Heart left ventricle (tissue), 16 donors: ENCODE measurements around the gene SEMA4D. TPM values are rescaled to one million over a fixed set of nuclear protein-coding genes. Genes with fewer than 3 reads are reported as not detected.

Experiments
- ATAC-seq, 4 donors: fragments of 200-7000 bp; cut with Tn5 transposase; one replicate each; pipeline ENCODE4 v1.9.1; 2020 to 2022; ENCODE audit warnings: moderate library complexity in 4 of 4, mild to moderate bottlenecking in 3 of 4, moderate number of reproducible peaks in 1 of 4
- DNase-seq, 5 donors: peaks; one replicate each; pipeline ENCODE4 v3.0.0-alpha.2; 2020
- H3K27ac ChIP-seq, 12 donors: fragments of 200-600 bp; sonication (generic) in 4 of 12; one replicate each; pipeline versions ENCODE4 v1.5.0 to v1.8.0; 2016 to 2022; ENCODE audit warnings: mild to moderate bottlenecking in 2 of 12
- H3K27me3 ChIP-seq, 9 donors: fragments of 200-600 bp; sonication (generic) in 2 of 9; one replicate each; pipeline versions ENCODE4 v1.5.1 to v1.8.0; 2016 to 2022; ENCODE audit warnings: mild to moderate bottlenecking in 3 of 9
- H3K36me3 ChIP-seq, 9 donors: fragments of 200-600 bp; sonication (generic) in 2 of 9; one replicate each; pipeline versions ENCODE4 v1.5.0 to v1.8.0; 2018 to 2022; ENCODE audit warnings: mild to moderate bottlenecking in 2 of 9
- H3K4me1 ChIP-seq, 12 donors: fragments of 200-600 bp; sonication (generic) in 4 of 12; one replicate each; pipeline versions ENCODE4 v1.5.0 to v1.8.0; 2016 to 2022; ENCODE audit warnings: mild to moderate bottlenecking in 3 of 12
- H3K4me3 ChIP-seq, 12 donors: fragments of 200-600 bp; sonication (generic) in 4 of 12; one replicate each; pipeline versions ENCODE4 v1.5.0 to v1.8.0; 2017 to 2022; ENCODE audit warnings: mild to moderate bottlenecking in 9 of 12, moderate library complexity in 4 of 12
- H3K9me3 ChIP-seq, 12 donors: fragments of 200-600 bp; sonication (generic) in 4 of 12; one replicate each; pipeline versions ENCODE4 v1.5.0 to v1.8.0; 2016 to 2022; ENCODE audit warnings: mild to moderate bottlenecking in 1 of 12
- POLR2A ChIP-seq, 2 donors: fragments of 450-650 bp; IDR thresholded peaks; one replicate each; pipeline ENCODE4 v1.6.1; 2017; ENCODE audit warnings: antibody characterized with exemption in 2 of 2, mild to moderate bottlenecking in 2 of 2, moderate library complexity in 2 of 2
- WGBS, 4 donors: extraction: QIAGEN DNeasy Blood & Tissue Kit in 2 of 4; methylation state at CpG; one replicate each; pipeline versions ENCODE4 v1.1.5 to v1.1.7; 2013 to 2018; 5-methylcytosine and 5-hydroxymethylcytosine counted together
- intact Hi-C, 10 donors: fragments of 100-400 bp; cut with DNase I; formaldehyde crosslinking; loops; one replicate each; pipeline versions ENCODE4 v1.11.1 to v1.14.2; 2022
- polyA plus RNA-seq, 2 donors: library from polyadenylated mRNA; stranded (reverse); fragments of 200-250 nt; gene quantifications; one replicate each; pipeline ENCODE4 v1.2.3, GENCODE V29; 2013
- total RNA-seq, 9 donors: library from RNA; depleted of rRNA in 2 of 9; stranded (reverse); fragments of >200 nt in 2 of 9; fragmentation: NEBNext Ultra II Directional in 3 of 9; extraction: Animal tissue kit (Norgen Biotek cat#: 25700) in 3 of 9; gene quantifications; one replicate each; pipeline versions ENCODE4 v1.1.0 to v1.2.4, GENCODE V29; 2016 to 2023
- TF ChIP-seq, protein P1 (sequence below), 12 donors: fragments of 200-600 bp; sonication (generic) in 4 of 12; IDR thresholded peaks; one replicate each; pipeline versions ENCODE4 v1.5.0 to v1.8.0; 2018 to 2022; ENCODE audit warnings: antibody characterized with exemption in 12 of 12, mild to moderate bottlenecking in 5 of 12
- donor health status: ischemic (EF 13 %, LVEDD 7.1; RV severe dilation, severe dysfunction).
- donor health status: healthy with polysubstance abuse.
- donor health status: DM: no; HTN: yes; CAD: no.
- donor health status: DM: no; HTN: no; CAD: no.
- donor health status: ischemic (EF 25% LVEDD 6.9; RV normal size, moderate dysfunction).
- donor health status: ischemic (EF 25% LVEDD 5.7; RV mildly dilated, moderate dysfunction).
- donor health status: healthy.
- donor health status: DM: yes; HTN: yes; CAD: no.
- donor health status: ischemic (EF 35%, LVEDD 5.7; RV mildly dilated, moderate dysfunction).
- donor health status: nonischemic (EF 11% LVEDD 7.7; RV severe dilation, severe dysfunction).
- donor health status: DM: yes; HTN: yes; CAD: no.
- donor health status: PGD.
- donor health status: ischemic (EF 29% LVEDD 5.4; RV normal size, mild dysfunction).
- donor health status: nonischemic (EF 23%, LVEDD 6.1; RV moderate dilation, normal function).

SEMA4D gene
- total and polyA plus RNA-seq, 11 donors = 4.0 to 59.8 (median 20.2) TPM

DNA sequence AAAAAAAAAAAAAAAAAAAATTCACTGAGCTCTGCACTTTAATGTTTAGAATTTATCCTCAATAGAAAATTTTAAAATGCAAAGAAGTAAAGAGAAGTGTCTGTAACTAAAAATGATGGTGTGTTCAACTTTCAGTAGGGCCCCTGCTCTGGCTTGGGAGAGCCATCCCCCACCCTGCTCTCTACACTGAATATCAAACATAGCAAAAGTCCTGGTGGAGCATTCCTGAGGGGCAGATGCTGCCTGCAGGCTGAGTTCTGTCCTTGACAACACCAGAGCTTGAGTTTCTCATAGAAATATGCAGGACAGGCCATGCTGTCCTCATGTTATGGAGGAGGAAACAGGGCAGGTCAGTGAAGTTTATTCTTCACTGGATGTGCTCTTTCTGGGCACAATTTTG, 7.1 kb upstream of the SEMA4D start:
- Histone ChIP-seq H3K9me3 (no peaks in the 10 kb centered on the region), H3K27ac (no peak overlapping the region), H3K27me3 (no peaks in the 10 kb centered on the region), H3K4me1 (peaks cover 0 to 36% (median 2%) of the 10 kb centered on the region in 12 donors), H3K4me3 (no peak overlapping the region), H3K36me3 (no peaks in the 10 kb centered on the region)
- TF ChIP-seq, protein P1, sequence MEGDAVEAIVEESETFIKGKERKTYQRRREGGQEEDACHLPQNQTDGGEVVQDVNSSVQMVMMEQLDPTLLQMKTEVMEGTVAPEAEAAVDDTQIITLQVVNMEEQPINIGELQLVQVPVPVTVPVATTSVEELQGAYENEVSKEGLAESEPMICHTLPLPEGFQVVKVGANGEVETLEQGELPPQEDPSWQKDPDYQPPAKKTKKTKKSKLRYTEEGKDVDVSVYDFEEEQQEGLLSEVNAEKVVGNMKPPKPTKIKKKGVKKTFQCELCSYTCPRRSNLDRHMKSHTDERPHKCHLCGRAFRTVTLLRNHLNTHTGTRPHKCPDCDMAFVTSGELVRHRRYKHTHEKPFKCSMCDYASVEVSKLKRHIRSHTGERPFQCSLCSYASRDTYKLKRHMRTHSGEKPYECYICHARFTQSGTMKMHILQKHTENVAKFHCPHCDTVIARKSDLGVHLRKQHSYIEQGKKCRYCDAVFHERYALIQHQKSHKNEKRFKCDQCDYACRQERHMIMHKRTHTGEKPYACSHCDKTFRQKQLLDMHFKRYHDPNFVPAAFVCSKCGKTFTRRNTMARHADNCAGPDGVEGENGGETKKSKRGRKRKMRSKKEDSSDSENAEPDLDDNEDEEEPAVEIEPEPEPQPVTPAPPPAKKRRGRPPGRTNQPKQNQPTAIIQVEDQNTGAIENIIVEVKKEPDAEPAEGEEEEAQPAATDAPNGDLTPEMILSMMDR (IDR thresholded peaks at IDR 0.05) = no peak
- TF ChIP-seq POLR2A (IDR thresholded peaks at IDR 0.05) = no peak
- no peak for ATAC-seq
- no peak for DNase-seq
- intact Hi-C loops = no loop called here

DNA sequence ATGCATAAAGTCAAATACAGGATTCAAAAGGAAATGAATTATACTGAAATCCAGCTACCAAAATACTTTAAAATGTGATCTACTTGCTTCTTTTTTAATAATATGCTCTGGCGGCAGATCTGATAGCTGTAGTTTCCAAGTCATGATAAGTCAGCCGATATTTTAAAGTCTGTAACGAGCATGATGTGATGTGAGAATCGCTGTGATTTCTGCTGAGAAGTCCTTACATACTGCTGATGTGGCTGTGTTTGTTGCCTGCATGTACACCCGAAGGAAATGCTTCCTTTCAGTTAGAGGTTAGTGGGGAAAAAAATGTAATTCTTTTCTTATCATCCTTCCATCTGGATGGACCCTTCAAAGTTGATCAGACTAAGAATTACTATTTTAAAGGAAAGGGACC, 4.8 kb upstream of the SEMA4D start:
- no peaks in the 10 kb centered on the region for H3K27me3 ChIP-seq
- peaks cover 0 to 44% (median 2%) of the 10 kb centered on the region in 12 donors for H3K4me1 ChIP-seq
- no peaks in the 10 kb centered on the region for H3K36me3 ChIP-seq
- H3K4me3 ChIP-seq = no peak overlapping the region
- H3K9me3 ChIP-seq = no peaks in the 10 kb centered on the region
- H3K27ac ChIP-seq = peak overlapping the region in 1 of 12 donors; percentile 65
- 59 to 62% (median 61%) methylated on average over 5 of the region's 5 CpGs for WGBS, 4 donors
- ATAC-seq (no peak), DNase-seq (no peak)
- TF ChIP-seq, protein P1 (IDR thresholded peaks at IDR 0.05) = no peak
- no peak for TF ChIP-seq POLR2A (IDR thresholded peaks at IDR 0.05)
- intact Hi-C loops = no loop called here

DNA sequence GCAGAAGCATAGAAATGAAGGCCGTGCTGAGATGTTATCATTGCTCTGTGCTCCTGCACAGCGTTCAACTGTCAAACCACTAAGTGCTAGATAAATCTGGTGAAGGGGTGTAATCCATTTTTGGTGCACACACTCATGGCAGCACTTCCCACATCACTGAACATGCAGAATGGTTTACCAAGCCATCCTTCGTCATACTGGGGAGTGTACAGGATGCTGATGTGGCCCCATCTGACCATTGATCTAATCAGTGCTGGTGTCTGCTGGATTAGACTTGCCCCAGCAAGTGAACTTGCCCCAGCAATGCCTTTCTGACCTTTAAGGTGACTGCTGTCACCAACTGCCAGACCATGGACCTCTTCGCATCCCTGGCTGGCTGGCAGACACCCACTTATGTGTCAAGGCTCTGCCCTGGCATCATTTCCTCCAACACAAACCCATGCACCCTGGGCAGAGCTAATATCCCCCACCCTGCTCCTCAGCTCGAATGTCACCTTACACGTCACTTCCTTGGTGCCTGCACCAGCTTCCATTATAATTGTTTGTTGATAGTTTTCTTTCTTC, 4.2 kb upstream of the SEMA4D start:
- TF ChIP-seq POLR2A (IDR thresholded peaks at IDR 0.05) = no peak
- TF ChIP-seq, protein P1 (IDR thresholded peaks at IDR 0.05) = no peak
- WGBS, 4 donors = 61 to 73% (median 64%) methylated on average over 4 to 6 of the region's 6 CpGs
- ATAC-seq (no peak), DNase-seq (no peak)
- no peak overlapping the region for H3K4me3 ChIP-seq
- H3K9me3 ChIP-seq = no peaks in the 10 kb centered on the region
- H3K27ac ChIP-seq = peak overlapping the region in 1 of 12 donors; percentile 65
- no peaks in the 10 kb centered on the region for H3K36me3 ChIP-seq
- peaks cover 0 to 44% (median 3%) of the 10 kb centered on the region in 12 donors for H3K4me1 ChIP-seq
- no peaks in the 10 kb centered on the region for H3K27me3 ChIP-seq
- intact Hi-C loops = no loop called here

DNA sequence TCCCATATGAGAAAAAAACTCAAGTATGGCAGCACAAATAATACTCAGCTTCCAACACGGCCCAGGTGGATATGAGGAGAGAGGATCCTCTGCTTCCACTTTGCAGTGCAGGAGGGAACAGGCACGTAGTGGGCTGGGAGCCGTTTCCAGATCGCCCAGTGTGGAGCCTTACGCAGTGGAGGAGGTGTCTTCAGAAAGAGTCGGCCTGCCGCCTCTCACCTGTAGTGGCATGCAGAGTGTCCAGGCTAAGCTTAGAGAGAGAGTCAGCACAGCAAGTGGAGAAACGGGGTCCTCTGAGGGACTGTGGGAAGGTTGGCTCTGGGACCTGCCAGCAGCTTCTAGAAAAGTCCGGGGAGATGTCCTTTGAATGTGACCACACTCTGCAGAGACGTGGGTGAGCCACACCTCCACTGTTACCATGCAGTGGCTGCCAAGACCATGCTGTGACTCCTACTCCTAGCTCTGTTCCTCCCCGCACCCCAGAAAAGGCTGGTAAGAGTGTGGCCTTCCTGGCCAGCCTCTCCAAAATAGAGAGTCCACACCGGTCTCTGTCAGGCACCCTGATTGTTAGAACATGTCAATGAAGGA, 3.5 kb upstream of the SEMA4D start:
- peak overlapping the region in 1 of 12 donors; percentile 65 for H3K27ac ChIP-seq
- 76 to 87% (median 79%) methylated on average over 12 of the region's 12 CpGs for WGBS, 4 donors
- intact Hi-C loops = no loop called here
- H3K27me3 ChIP-seq = no peaks in the 10 kb centered on the region
- H3K36me3 ChIP-seq = no peaks in the 10 kb centered on the region
- no peaks in the 10 kb centered on the region for H3K9me3 ChIP-seq
- H3K4me1 ChIP-seq = peaks cover 0 to 50% (median 8%) of the 10 kb centered on the region in 12 donors
- H3K4me3 ChIP-seq = no peak overlapping the region
- TF ChIP-seq POLR2A (IDR thresholded peaks at IDR 0.05) = no peak
- TF ChIP-seq, protein P1 (IDR thresholded peaks at IDR 0.05) = no peak
- DNase-seq (no peak), ATAC-seq (no peak)
